H1 (cell line): ENCODE results near the gene HMCN1. TPM values are rescaled to one million over a fixed set of nuclear protein-coding genes. Genes with fewer than 3 reads are reported as not detected.

Experiments
- CTCF ChIA-PET: fragments of 300-600 bp; sonication (Branson Sonifier 250); formaldehyde crosslinking; loops from one replicate; lab custom pipeline; 2021; ENCODE audit not compliant: partially characterized antibody; lab: Charles Lee
- POLR2A ChIA-PET: fragments of 300-600 bp; sonication (Branson Sonifier 250); formaldehyde crosslinking; loops from one replicate; lab custom pipeline; 2021; ENCODE audit warnings: inconsistent platforms; ENCODE audit not compliant: partially characterized antibody; lab: Charles Lee
- DNase-seq, 2 experiments: peaks; one replicate each; pipeline versions ENCODE4 v3.0.0 to v3.0.0-alpha.2; 2010 to 2022; ENCODE audit warnings: low spot score in 2 of 2, low read depth in 1 of 2, mixed read lengths in 1 of 2
- FAIRE-seq: peaks from 2 replicates; lab custom pipeline; 2011; peaks lifted over from hg19 to GRCh38; lab: Jason Lieb, UNC
- H2AFZ ChIP-seq: 2 replicates; pipeline ENCODE4 v1.8.1; 2012; ENCODE audit warnings: low read length, inconsistent platforms
- H2AK5ac ChIP-seq: 2 replicates; pipeline ENCODE4 v1.6.1; 2013; ENCODE audit warnings: low read depth, low read length
- H2BK120ac ChIP-seq: replicated peaks from 2 replicates; pipeline ENCODE3; 2013; ENCODE audit warnings: low read depth, low read length, inconsistent platforms
- H2BK12ac ChIP-seq: 2 replicates; pipeline ENCODE4 v1.6.1; 2013; ENCODE audit warnings: low read depth, low read length
- H2BK15ac ChIP-seq: 2 replicates; pipeline ENCODE4 v1.6.1; 2013; ENCODE audit warnings: low read length
- H2BK20ac ChIP-seq: 2 replicates; pipeline ENCODE4 v1.6.1; 2013; ENCODE audit warnings: low read length
- H2BK5ac ChIP-seq: 2 replicates; pipeline ENCODE4 v1.6.1; 2013; ENCODE audit warnings: low read depth, low read length
- H3K14ac ChIP-seq: 2 replicates; pipeline ENCODE4 v1.6.1; 2013; ENCODE audit warnings: inconsistent platforms; ENCODE audit not compliant: insufficient read length
- H3K18ac ChIP-seq: 2 replicates; pipeline ENCODE4 v1.6.1; 2013; ENCODE audit warnings: low read length; ENCODE audit errors: extremely low read depth
- H3K23ac ChIP-seq: 2 replicates; pipeline ENCODE4 v1.6.1; 2013; ENCODE audit warnings: inconsistent platforms; ENCODE audit not compliant: insufficient read length
- H3K23me2 ChIP-seq: 2 replicates; pipeline ENCODE4 v1.6.1; 2013; ENCODE audit warnings: low read depth, low read length
- H3K27ac ChIP-seq: 2 replicates; pipeline ENCODE4 v1.6.1; 2011; ENCODE audit warnings: low read depth, low read length, inconsistent platforms
- H3K27me3 ChIP-seq, 4 experiments: replicated peaks in 1 of 4; 1 replicate in 1 of 4; 2 replicates in 3 of 4; pipeline versions ENCODE4 v1.6.1 to v1.8.1; 2011 to 2013; ENCODE audit warnings: low read length in 3 of 4, mild to moderate bottlenecking in 3 of 4, inconsistent platforms in 2 of 4, mixed read lengths in 2 of 4, moderate library complexity in 1 of 4; ENCODE audit not compliant: control insufficient read depth in 3 of 4, insufficient read depth in 3 of 4; ENCODE audit errors: extremely low read depth in 1 of 4
- H3K36me3 ChIP-seq, 4 experiments: 2 replicates each; pipeline versions ENCODE4 v1.6.1 to v1.8.1; 2011 to 2013; ENCODE audit warnings: mild to moderate bottlenecking in 4 of 4, low read length in 3 of 4, moderate library complexity in 2 of 4, control low read depth in 1 of 4, inconsistent platforms in 1 of 4; ENCODE audit not compliant: insufficient read depth in 4 of 4, control insufficient read depth in 2 of 4
- H3K4ac ChIP-seq: replicated peaks from 2 replicates; pipeline ENCODE3; 2013; ENCODE audit warnings: low read length, low read depth, mixed read lengths, inconsistent platforms; ENCODE audit not compliant: insufficient read length
- H3K4me1 ChIP-seq, 4 experiments: replicated peaks in 1 of 4; 1 replicate in 1 of 4; 2 replicates in 3 of 4; pipeline versions ENCODE4 v1.6.1 to v1.8.1; 2011 to 2013; ENCODE audit warnings: low read length in 3 of 4, inconsistent platforms in 2 of 4, mixed read lengths in 1 of 4; ENCODE audit not compliant: insufficient read depth in 4 of 4, control insufficient read depth in 3 of 4
- H3K4me2 ChIP-seq, 2 experiments: 2 replicates each; pipeline versions ENCODE4 v1.6.1 to v1.8.1; 2011 to 2013; ENCODE audit warnings: low read depth in 2 of 2, low read length in 2 of 2, control low read depth in 1 of 2, inconsistent platforms in 1 of 2, mild to moderate bottlenecking in 1 of 2; ENCODE audit not compliant: insufficient read depth in 1 of 2
- H3K4me3 ChIP-seq, 4 experiments: fragments of 200-600, 300-600 bp in 1 of 4; sonication (generic), shearing (Covaris generic), sonication (Bioruptor Twin) in 1 of 4; 2 replicates each; pipeline versions ENCODE4 v1.5.1 to v1.8.1; 2011 to 2016; ENCODE audit warnings: low read length in 4 of 4, low read depth in 3 of 4, control low read depth in 2 of 4, inconsistent platforms in 2 of 4, mild to moderate bottlenecking in 2 of 4, mixed read lengths in 1 of 4, moderate library complexity in 1 of 4; ENCODE audit not compliant: insufficient read depth in 2 of 4; ENCODE audit errors: extremely low read depth in 1 of 4
- H3K56ac ChIP-seq: replicated peaks from 2 replicates; pipeline ENCODE3; 2013; ENCODE audit warnings: low read depth, mild to moderate bottlenecking, mixed read lengths, low read length, inconsistent platforms; ENCODE audit not compliant: insufficient read length
- H3K79me1 ChIP-seq: 2 replicates; pipeline ENCODE4 v1.6.1; 2013; ENCODE audit warnings: low read depth, low read length, control low read depth
- H3K79me2 ChIP-seq, 2 experiments: 2 replicates each; pipeline versions ENCODE4 v1.6.1 to v1.8.1; 2012 to 2013; ENCODE audit warnings: low read length in 2 of 2, mild to moderate bottlenecking in 2 of 2, inconsistent platforms in 1 of 2; ENCODE audit not compliant: insufficient read depth in 2 of 2, control insufficient read depth in 1 of 2
- H3K9ac ChIP-seq, 4 experiments: replicated peaks in 1 of 4; 1 replicate in 1 of 4; 2 replicates in 3 of 4; pipeline versions ENCODE4 v1.6.1 to v1.8.1; 2011 to 2013; ENCODE audit warnings: low read depth in 3 of 4, low read length in 3 of 4, control low read depth in 2 of 4, mild to moderate bottlenecking in 2 of 4, moderate library complexity in 2 of 4, inconsistent platforms in 1 of 4; ENCODE audit errors: extremely low read depth in 1 of 4
- H3K9me3 ChIP-seq, 2 experiments: 2 replicates each; pipeline versions ENCODE4 v1.6.1 to v1.8.1; 2012 to 2013; ENCODE audit warnings: mild to moderate bottlenecking in 2 of 2, moderate library complexity in 2 of 2, control low read depth in 1 of 2, inconsistent platforms in 1 of 2, low read depth in 1 of 2, low read length in 1 of 2, mixed read lengths in 1 of 2; ENCODE audit not compliant: insufficient read depth in 2 of 2
- H4K20me1 ChIP-seq, 2 experiments: replicated peaks in 1 of 2; 2 replicates each; pipeline versions ENCODE3 to v1.8.1; 2011 to 2013; ENCODE audit warnings: inconsistent platforms in 2 of 2, low read length in 2 of 2, mild to moderate bottlenecking in 1 of 2; ENCODE audit not compliant: insufficient read depth in 2 of 2, control insufficient read depth in 1 of 2
- H4K5ac ChIP-seq: 2 replicates; pipeline ENCODE4 v1.6.1; 2013; ENCODE audit warnings: low read length, low read depth, mixed read lengths, inconsistent platforms; ENCODE audit not compliant: insufficient read length
- H4K8ac ChIP-seq: 2 replicates; pipeline ENCODE4 v1.8.0; 2013; ENCODE audit warnings: mild to moderate bottlenecking, moderate library complexity, low read length, inconsistent platforms; ENCODE audit not compliant: insufficient read depth; ENCODE audit errors: extremely low read depth
- H4K91ac ChIP-seq: replicated peaks from 2 replicates; pipeline ENCODE3; 2013; ENCODE audit warnings: low read length, mixed read lengths, inconsistent platforms; ENCODE audit not compliant: insufficient read length
- RBBP5 ChIP-seq: IDR thresholded peaks from 2 replicates; pipeline ENCODE4 v1.7.1; 2012; ENCODE audit warnings: low read depth, mild to moderate bottlenecking, inconsistent platforms, low read length, moderate library complexity, borderline replicate concordance
- SP1 ChIP-seq: IDR thresholded peaks from 2 replicates; pipeline ENCODE4 v1.6.1; 2011; ENCODE audit warnings: low read depth, low read length
- WGBS, 2 experiments: shearing (Covaris generic) in 1 of 2; methylation state at CpG; one replicate each; pipeline versions ENCODE4 v1.1.6 to v1.1.7; 2013 to 2015; ENCODE audit warnings: low lambda C conversion rate in 2 of 2, mixed read lengths in 2 of 2, inconsistent platforms in 1 of 2, low coverage in 1 of 2, missing lambda C conversion rate in 1 of 2; ENCODE audit not compliant: insufficient replicate concordance in 2 of 2, insufficient coverage in 1 of 2, insufficient read length in 1 of 2; ENCODE audit errors: extremely low coverage in 1 of 2, missing lambda C conversion rate in 1 of 2; 5-methylcytosine and 5-hydroxymethylcytosine counted together
- polyA plus RNA-seq, 7 experiments: library from polyadenylated mRNA; depleted of rRNA in 3 of 7; stranded (reverse) in 5 of 7; unstranded in 2 of 7; fragments of >200 nt in 5 of 7; fragments of 200-250 nt in 2 of 7; gene quantifications; 1 replicate in 5 of 7; 2 replicates in 1 of 7; 4 replicates in 1 of 7; pipeline versions ENCODE4 v1.2.1 to v1.2.3, GENCODE V29; 2011 to 2013; ENCODE audit warnings: missing spikeins in 2 of 7, mixed read lengths in 2 of 7
- total RNA-seq: library from RNA; stranded (reverse); fragmentation: NEBNext Ultra II Directional; extraction: Animal tissue kit (Norgen Biotek cat#: 25700); gene quantifications from 2 replicates; pipeline ENCODE4 v1.2.1, GENCODE V29; 2021

HMCN1 gene
- total and polyA plus RNA-seq, 2 of the 8 experiments (the other 6 are each of a cell fraction or from before 2014, with no cell fraction given): 13.8 to 14.6 TPM

DNA sequence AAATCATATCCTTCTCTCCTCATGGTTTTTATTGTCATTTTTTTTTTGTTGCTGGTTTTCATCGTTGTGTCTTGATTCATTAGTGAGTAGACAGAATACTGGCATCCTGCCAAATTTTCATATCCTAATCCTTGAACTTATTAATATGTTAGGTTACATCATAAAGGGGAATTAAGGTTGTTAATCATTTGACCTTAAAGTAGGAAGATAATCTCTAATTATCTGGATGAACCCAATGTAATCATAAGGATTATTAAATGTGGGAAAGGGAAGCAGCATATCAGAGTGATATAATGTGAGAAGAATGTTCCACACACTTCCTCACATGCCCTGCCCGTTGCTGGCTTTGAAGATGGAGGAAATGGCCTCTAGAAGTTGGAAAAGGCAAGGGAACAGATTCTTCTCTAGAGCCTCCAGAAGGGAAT, 299.7 kb downstream of the HMCN1 start:
- no peak overlapping the region for H3K4me3 ChIP-seq
- H3K4me2 ChIP-seq: no peak overlapping the region
- H3K79me1 ChIP-seq: no peaks in the 10 kb centered on the region
- H2BK12ac ChIP-seq: no peak overlapping the region
- no peak overlapping the region for H2BK15ac ChIP-seq
- no peak overlapping the region for H3K18ac ChIP-seq
- no peaks in the 10 kb centered on the region for H3K23me2 ChIP-seq
- H4K8ac ChIP-seq: no peak overlapping the region
- FAIRE-seq (no peak), DNase-seq (no peak)
- no peak overlapping the region for H3K9ac ChIP-seq
- H4K91ac ChIP-seq: no peak overlapping the region
- no peak overlapping the region for H3K56ac ChIP-seq
- ChIA-PET CTCF (no interaction called here), POLR2A (no interaction called here)
- H3K79me2 ChIP-seq: no peaks in the 10 kb centered on the region
- H3K36me3 ChIP-seq: no peaks in the 10 kb centered on the region
- H2BK120ac ChIP-seq: no peak overlapping the region
- no peaks in the 10 kb centered on the region for H3K4me1 ChIP-seq
- no peak overlapping the region for H2AK5ac ChIP-seq
- WGBS, 2 experiments: 89% methylated on average over 2 of the region's 2 CpGs; no CpG with 5 or more reads in 1 of the 2 experiments
- no peaks in the 10 kb centered on the region for H4K20me1 ChIP-seq
- no peak overlapping the region for H3K27ac ChIP-seq
- H3K14ac ChIP-seq: no peak overlapping the region
- H3K4ac ChIP-seq: no peak overlapping the region
- no peak for TF ChIP-seq SP1
- no peak for TF ChIP-seq RBBP5
- H2AFZ ChIP-seq: no peak overlapping the region
- no peaks in the 10 kb centered on the region for H3K9me3 ChIP-seq
- no peak overlapping the region for H2BK5ac ChIP-seq
- H3K23ac ChIP-seq: no peak overlapping the region
- no peak overlapping the region for H2BK20ac ChIP-seq
- H4K5ac ChIP-seq: no peak overlapping the region
- H3K27me3 ChIP-seq: peaks cover 0 to 1% (median 0%) of the 10 kb centered on the region in 4 experiments; a peak in 1 of 7 replicates
